Upper lobe of left lung (tissue), 6 donors: ENCODE data around the gene LIPK. TPM values are rescaled to one million over a fixed set of nuclear protein-coding genes. Genes with fewer than 3 reads are reported as not detected.

Experiments
- ATAC-seq, 2 donors: fragments of 200-7000 bp; cut with Tn5 transposase; one replicate each; pipeline ENCODE4 v1.9.1; 2022; ENCODE audit warnings: mild to moderate bottlenecking in 2 of 2, moderate library complexity in 2 of 2; ENCODE audit not compliant: low FRiP score in 2 of 2
- DNase-seq, 2 donors: peaks; one replicate each; pipeline ENCODE4 v3.0.0-alpha.2; 2019 to 2020
- H3K27ac ChIP-seq, 4 donors: fragments of 200-600 bp; sonication (generic); one replicate each; pipeline ENCODE4 v1.5.1; 2016 to 2019
- H3K27me3 ChIP-seq, 4 donors: fragments of 200-600 bp; sonication (generic); one replicate each; pipeline ENCODE4 v1.5.1; 2017 to 2019
- H3K36me3 ChIP-seq, 4 donors: fragments of 200-600 bp; sonication (generic); one replicate each; pipeline ENCODE4 v1.5.1; 2016 to 2019
- H3K4me1 ChIP-seq, 4 donors: fragments of 200-600 bp; sonication (generic); one replicate each; pipeline ENCODE4 v1.5.1; 2018 to 2019
- H3K4me3 ChIP-seq, 4 donors: fragments of 200-600 bp; sonication (generic); one replicate each; pipeline ENCODE4 v1.5.1; 2017 to 2019; ENCODE audit warnings: mild to moderate bottlenecking in 2 of 4, moderate library complexity in 1 of 4
- H3K9me3 ChIP-seq, 4 donors: fragments of 200-600 bp; sonication (generic); one replicate each; pipeline ENCODE4 v1.5.1; 2018 to 2019
- CTCF ChIP-seq, 6 experiments: fragments of 450-650 bp in 4 of 6; fragments of 200-600 bp in 2 of 6; sonication (generic) in 2 of 6; IDR thresholded peaks; one replicate each; pipeline ENCODE4 v1.5.1; 2016 to 2019; ENCODE audit warnings: antibody characterized with exemption in 6 of 6
- EP300 ChIP-seq, 4 donors: sonication (generic); formaldehyde crosslinking; IDR thresholded peaks; one replicate each; pipeline ENCODE4 v1.5.1; 2017; ENCODE audit warnings: antibody characterized with exemption in 4 of 4, control low read depth in 2 of 4
- POLR2A ChIP-seq, 4 donors: fragments of 450-650 bp; IDR thresholded peaks; one replicate each; pipeline ENCODE4 v1.5.1; 2016 to 2017; ENCODE audit warnings: antibody characterized with exemption in 4 of 4, mild to moderate bottlenecking in 2 of 4
- POLR2AphosphoS5 ChIP-seq, 2 donors: sonication (generic); formaldehyde crosslinking; IDR thresholded peaks; one replicate each; pipeline ENCODE4 v1.5.1; 2017; ENCODE audit warnings: antibody characterized with exemption in 2 of 2
- WGBS, 2 donors: methylation state at CpG; one replicate each; pipeline ENCODE4 v1.1.5; 2017 to 2018; 5-methylcytosine and 5-hydroxymethylcytosine counted together
- total RNA-seq, 6 donors: library from RNA; depleted of rRNA in 4 of 6; stranded (reverse); fragments of >200 nt in 4 of 6; gene quantifications; one replicate each; pipeline versions ENCODE4 v1.1.0 to v1.2.1, GENCODE V29; 2016 to 2021
- donor health status: DM: no; HTN: no; CAD: no; lungs with moderate emphysema.
- donor health status: DM: no; HTN: yes; CAD: no; lungs with severe emphysema.

Gene LIPK
- not detected for total RNA-seq

- TF ChIP-seq EP300 (IDR thresholded peaks at IDR 0.05) (no peak), CTCF (IDR thresholded peaks at IDR 0.05) (no peak), POLR2AphosphoS5 (IDR thresholded peaks at IDR 0.05) (no peak)
- DNase-seq (no peak), ATAC-seq (no peak)
- Histone ChIP-seq H3K4me3 (no peak within 1 kb of the TSS), H3K36me3 (no peaks in the 10 kb centered on the region), H3K9me3 (no peaks in the 10 kb centered on the region), H3K27me3 (no peaks in the 10 kb centered on the region), H3K4me1 (no peaks in the 10 kb centered on the region), H3K27ac (no peak within 1 kb of the TSS)
- 96 to 100% methylated on average over 1 of the region's 1 CpG for WGBS, 2 donors
Measured at GRCh38 chr10:88705958-88706357, at the start of gene LIPK. Gene LIPK, plus strand, starts transcription at chr10:88706249. Its CDS starts 18,295 bp downstream, at chr10:88724544.

GRCh38 chr10:88657901-88658300 is 48.1 kb upstream of the LIPK start:
- no peaks in the 10 kb centered on the region for H3K27me3 ChIP-seq
- H3K9me3 ChIP-seq = no peaks in the 10 kb centered on the region
- no peaks in the 10 kb centered on the region for H3K36me3 ChIP-seq
- TF ChIP-seq POLR2A (IDR thresholded peaks at IDR 0.05) (no peak), CTCF (IDR thresholded peaks at IDR 0.05) (no peak), POLR2AphosphoS5 (IDR thresholded peaks at IDR 0.05) (no peak), EP300 (IDR thresholded peaks at IDR 0.05) (no peak)
- no peak overlapping the region for H3K4me3 ChIP-seq
- no peak overlapping the region for H3K27ac ChIP-seq
- no peak for DNase-seq
- H3K4me1 ChIP-seq = no peaks in the 10 kb centered on the region
- 74 to 92% methylated on average over 1 of the region's 1 CpG for WGBS, 2 donors
- ATAC-seq = no peak

GRCh38 chr10:88659725-88660597 is 46.1 kb upstream of the LIPK start:
- no peak overlapping the region for H3K4me3 ChIP-seq
- WGBS, 2 donors = 72 to 78% methylated on average over 3 of the region's 3 CpGs
- H3K27me3 ChIP-seq = no peaks in the 10 kb centered on the region
- no peaks in the 10 kb centered on the region for H3K36me3 ChIP-seq
- DNase-seq (no peak), ATAC-seq (no peak)
- no peaks in the 10 kb centered on the region for H3K4me1 ChIP-seq
- H3K27ac ChIP-seq = no peak overlapping the region
- H3K9me3 ChIP-seq = peaks cover 0 to 4% (median 0%) of the 10 kb centered on the region in 4 donors
- TF ChIP-seq CTCF (IDR thresholded peaks at IDR 0.05) = no peak
- TF ChIP-seq POLR2AphosphoS5 (IDR thresholded peaks at IDR 0.05) = no peak
- no peak for TF ChIP-seq POLR2A (IDR thresholded peaks at IDR 0.05)
- TF ChIP-seq EP300 (IDR thresholded peaks at IDR 0.05) = no peak

GRCh38 chr10:88660598-88660884 is 45.5 kb upstream of the LIPK start:
- H3K27me3 ChIP-seq = no peaks in the 10 kb centered on the region
- DNase-seq (no peak), ATAC-seq (no peak)
- no peak overlapping the region for H3K4me3 ChIP-seq
- H3K27ac ChIP-seq = no peak overlapping the region
- peaks cover 0 to 4% (median 0%) of the 10 kb centered on the region in 4 donors for H3K9me3 ChIP-seq
- no peaks in the 10 kb centered on the region for H3K36me3 ChIP-seq
- 28 to 50% methylated on average over 2 to 3 of the region's 3 CpGs for WGBS, 2 donors
- H3K4me1 ChIP-seq = no peaks in the 10 kb centered on the region
- TF ChIP-seq POLR2A (IDR thresholded peaks at IDR 0.05) (no peak), CTCF (IDR thresholded peaks at IDR 0.05) (no peak), POLR2AphosphoS5 (IDR thresholded peaks at IDR 0.05) (no peak)

GRCh38 chr10:88661018-88661417 is 45.0 kb upstream of the LIPK start:
- Histone ChIP-seq H3K4me1 (no peaks in the 10 kb centered on the region), H3K27ac (no peak overlapping the region), H3K4me3 (no peak overlapping the region), H3K9me3 (peaks cover 0 to 4% (median 0%) of the 10 kb centered on the region in 4 donors), H3K27me3 (no peaks in the 10 kb centered on the region), H3K36me3 (no peaks in the 10 kb centered on the region)
- ATAC-seq = no peak
- no peak for DNase-seq
- TF ChIP-seq CTCF (IDR thresholded peaks at IDR 0.05) (no peak), EP300 (IDR thresholded peaks at IDR 0.05) (no peak), POLR2A (IDR thresholded peaks at IDR 0.05) (no peak), POLR2AphosphoS5 (IDR thresholded peaks at IDR 0.05) (no peak)
